Sigmoid colon (tissue), 7 donors: ENCODE data around the gene EXOC7. TPM values are rescaled to one million over a fixed set of nuclear protein-coding genes. Genes with fewer than 3 reads are reported as not detected.

Experiments
- DNase-seq: peaks from one replicate; pipeline ENCODE4 v3.0.0-alpha.2; 2019
- H3K27ac ChIP-seq, 4 donors: fragments of 200-600 bp; sonication (generic); one replicate each; pipeline ENCODE4 v1.5.1; 2016 to 2019; ENCODE audit warnings: mild to moderate bottlenecking in 1 of 4
- H3K27me3 ChIP-seq, 3 donors: fragments of 200-600 bp; sonication (generic); one replicate each; pipeline ENCODE4 v1.5.1; 2019; ENCODE audit warnings: mild to moderate bottlenecking in 1 of 3
- H3K36me3 ChIP-seq, 4 donors: fragments of 200-600 bp; sonication (generic); one replicate each; pipeline ENCODE4 v1.5.1; 2016 to 2019
- H3K4me1 ChIP-seq, 4 donors: fragments of 200-600 bp; sonication (generic); one replicate each; pipeline ENCODE4 v1.5.1; 2017 to 2019
- H3K4me3 ChIP-seq, 4 donors: fragments of 200-600 bp; sonication (generic); one replicate each; pipeline ENCODE4 v1.5.1; 2017 to 2019; ENCODE audit warnings: mild to moderate bottlenecking in 2 of 4, moderate library complexity in 1 of 4
- H3K9me3 ChIP-seq, 4 donors: fragments of 200-600 bp in 3 of 4; sonication (generic) in 3 of 4; one replicate each; pipeline versions ENCODE4 v1.5.1 to v1.6.1; 2013 to 2019
- CTCF ChIP-seq, 4 experiments: fragments of 450-650 bp in 3 of 4; fragments of 200-600 bp in 1 of 4; IDR thresholded peaks; one replicate each; pipeline ENCODE4 v1.5.1; 2016 to 2019; ENCODE audit warnings: antibody characterized with exemption in 4 of 4, mild to moderate bottlenecking in 3 of 4, moderate library complexity in 2 of 4
- EP300 ChIP-seq, 4 donors: sonication (generic); formaldehyde crosslinking; IDR thresholded peaks; one replicate each; pipeline ENCODE4 v1.6.1; 2017; ENCODE audit warnings: antibody characterized with exemption in 4 of 4
- POLR2A ChIP-seq, 2 donors: fragments of 450-650 bp; IDR thresholded peaks; one replicate each; pipeline ENCODE4 v1.6.1; 2016; ENCODE audit warnings: antibody characterized with exemption in 2 of 2, mild to moderate bottlenecking in 2 of 2, moderate library complexity in 2 of 2
- POLR2AphosphoS5 ChIP-seq, 4 donors: sonication (generic); formaldehyde crosslinking; IDR thresholded peaks; one replicate each; pipeline ENCODE4 v1.6.1; 2017; ENCODE audit warnings: antibody characterized with exemption in 4 of 4
- WGBS, 2 donors: extraction: QIAGEN DNeasy Blood & Tissue Kit; methylation state at CpG; one replicate each; pipeline ENCODE4 v1.1.7; 2013; 5-methylcytosine and 5-hydroxymethylcytosine counted together
- intact Hi-C: fragments of 100-400 bp; cut with DNase I; formaldehyde crosslinking; loops from one replicate; pipeline ENCODE4 v1.15.1; 2023
- polyA plus RNA-seq, 3 donors: library from polyadenylated mRNA; stranded (reverse); fragments of 200-250 nt; gene quantifications; one replicate each; pipeline ENCODE4 v1.2.3, GENCODE V29; 2013
- total RNA-seq, 4 donors: library from RNA; depleted of rRNA; stranded (reverse); fragments of >200 nt; gene quantifications; one replicate each; pipeline ENCODE4 v1.1.0, GENCODE V29; 2016
- donor health status: healthy with polysubstance abuse.
- donor health status: Bipolar disorder and iron deficiency.
- donor health status: healthy.

EXOC7 gene
- total and polyA plus RNA-seq, 7 donors, result 36.8 to 82.0 (median 71.3) TPM

GRCh38 chr17:76092526-76093413, 10.8 kb downstream of the EXOC7 start:
- H3K27me3 ChIP-seq, result no peaks in the 10 kb centered on the region
- no peak for DNase-seq
- H3K4me3 ChIP-seq, result no peak overlapping the region
- 91 to 95% methylated on average over 20 of the region's 20 CpGs for WGBS, 2 donors
- H3K9me3 ChIP-seq, result no peaks in the 10 kb centered on the region
- intact Hi-C loops, result no loop called here
- peaks cover 39 to 98% (median 75%) of the 10 kb centered on the region in 4 donors for H3K36me3 ChIP-seq
- H3K4me1 ChIP-seq, result no peaks in the 10 kb centered on the region
- TF ChIP-seq POLR2AphosphoS5 (IDR thresholded peaks at IDR 0.05), result no peak
- no peak for TF ChIP-seq EP300 (IDR thresholded peaks at IDR 0.05)
- TF ChIP-seq POLR2A (IDR thresholded peaks at IDR 0.05), result no peak
- TF ChIP-seq CTCF (IDR thresholded peaks at IDR 0.05), result no peak
- H3K27ac ChIP-seq, result no peak overlapping the region

- H3K27me3 ChIP-seq, result no peaks in the 10 kb centered on the region
- no peaks in the 10 kb centered on the region for H3K4me1 ChIP-seq
- no peak overlapping the region for H3K27ac ChIP-seq
- H3K4me3 ChIP-seq, result no peak overlapping the region
- intact Hi-C loops, result no loop called here
- DNase-seq, result no peak
- TF ChIP-seq EP300 (IDR thresholded peaks at IDR 0.05), result no peak
- no peak for TF ChIP-seq POLR2A (IDR thresholded peaks at IDR 0.05)
- TF ChIP-seq POLR2AphosphoS5 (IDR thresholded peaks at IDR 0.05), result no peak
- no peak for TF ChIP-seq CTCF (IDR thresholded peaks at IDR 0.05)
- H3K36me3 ChIP-seq, result peaks cover 44 to 98% (median 77%) of the 10 kb centered on the region in 4 donors
- WGBS, 2 donors, result 76 to 90% methylated on average over 23 of the region's 23 CpGs
- H3K9me3 ChIP-seq, result no peaks in the 10 kb centered on the region
These were observed 11.9 kb downstream of the EXOC7 start for GRCh38 chr17:76091526-76092286.

GRCh38 chr17:76090517-76091129, 13.0 kb downstream of the EXOC7 start:
- no peaks in the 10 kb centered on the region for H3K9me3 ChIP-seq

More at GRCh38 chr17:76090517-76091129, 13.0 kb downstream of the EXOC7 start:
- DNase-seq, result no peak
- intact Hi-C loops, result no loop called here
- Histone ChIP-seq H3K36me3 (peaks cover 44 to 98% (median 76%) of the 10 kb centered on the region in 4 donors), H3K27me3 (no peaks in the 10 kb centered on the region), H3K4me1 (no peaks in the 10 kb centered on the region), H3K4me3 (no peak overlapping the region), H3K27ac (no peak overlapping the region)
- no peak for TF ChIP-seq CTCF (IDR thresholded peaks at IDR 0.05)
- no peak for TF ChIP-seq POLR2AphosphoS5 (IDR thresholded peaks at IDR 0.05)
- no peak for TF ChIP-seq EP300 (IDR thresholded peaks at IDR 0.05)
- TF ChIP-seq POLR2A (IDR thresholded peaks at IDR 0.05), result no peak
- 92% methylated on average over 17 of the region's 17 CpGs for WGBS, 2 donors
